Keratinocyte (primary cell): ENCODE data around the gene MARCHF10.

Experiments used
- CTCF ChIP-seq, 3 experiments: IDR thresholded peaks in 1 of 3; conservative IDR thresholded peaks in 1 of 3; optimal IDR thresholded peaks in 1 of 3; 2 replicates in 2 of 3; 3 replicates in 1 of 3; pipeline versions ENCODE3 to v1.5.1; 2011; ENCODE audit warnings: low read length in 3 of 3, mild to moderate bottlenecking in 3 of 3, moderate library complexity in 2 of 3, control low read depth in 1 of 3, inconsistent platforms in 1 of 3; ENCODE audit not compliant: insufficient read depth in 2 of 3; ENCODE audit errors: extremely low read depth in 1 of 3
- EZH2 ChIP-seq: IDR thresholded peaks from one replicate; pipeline ENCODE4 v1.6.1; 2012; ENCODE audit warnings: inconsistent platforms, mild to moderate bottlenecking, low read length, moderate library complexity

- no peak for TF ChIP-seq CTCF (optimal IDR thresholded peaks at IDR 0.05 in 1 of 3, IDR thresholded peaks at IDR 0.05 in 1 of 3, conservative IDR thresholded peaks at IDR 0.05 in 1 of 3; ENCODE audit: extremely low read depth in 1 of 3, insufficient read depth in 2 of 3, low read length in 3 of 3)
- TF ChIP-seq EZH2: no peak
These were observed 142.5 kb downstream of the MARCHF10 start for GRCh38 chr17:62665599-62665998.
